Pancreas (tissue), 10 donors: ENCODE results near the gene ZNF621. TPM values are rescaled to one million over a fixed set of nuclear protein-coding genes. Genes with fewer than 3 reads are reported as not detected.

Experiments
- ATAC-seq, 4 donors: fragments of 200-7000 bp; cut with Tn5 transposase; one replicate each; pipeline versions ENCODE4 v1.8.0 to v1.9.1; 2020; ENCODE audit warnings: mild to moderate bottlenecking in 4 of 4, moderate library complexity in 4 of 4
- DNase-seq, 6 donors: peaks; one replicate each; pipeline ENCODE4 v3.0.0-alpha.2; 2020
- FAIRE-seq: peaks from 2 replicates; lab custom pipeline; 2012; peaks lifted over from hg19 to GRCh38; lab: Jason Lieb, UNC
- H3K27ac ChIP-seq, 4 donors: fragments of 200-600 bp; sonication (generic); 1 replicate in 3 of 4; 2 replicates in 1 of 4; pipeline versions ENCODE4 v1.5.0 to v1.8.0; 2020
- H3K27me3 ChIP-seq, 4 donors: fragments of 200-600 bp; one replicate each; pipeline ENCODE4 v1.8.0; 2021
- H3K36me3 ChIP-seq, 3 donors: fragments of 200-600 bp; sonication (generic) in 1 of 3; one replicate each; pipeline versions ENCODE4 v1.5.0 to v1.8.0; 2020 to 2021
- H3K4me1 ChIP-seq, 3 donors: fragments of 200-600 bp; one replicate each; pipeline ENCODE4 v1.8.0; 2021
- H3K4me3 ChIP-seq, 4 donors: fragments of 200-600 bp; sonication (generic) in 2 of 4; one replicate each; pipeline versions ENCODE4 v1.5.0 to v1.8.0; 2020 to 2021
- H3K9me3 ChIP-seq, 4 donors: fragments of 200-600 bp; one replicate each; pipeline ENCODE4 v1.8.0; 2021
- WGBS, 2 donors: extraction: QIAGEN DNeasy Blood & Tissue Kit; methylation state at CpG; one replicate each; pipeline ENCODE4 v1.1.7; 2013; 5-methylcytosine and 5-hydroxymethylcytosine counted together
- intact Hi-C, 3 donors: fragments of 100-400 bp; cut with DNase I; formaldehyde crosslinking; loops; one replicate each; pipeline versions ENCODE4 v1.11.1 to v1.14.2; 2022
- polyA plus RNA-seq, 2 donors: library from polyadenylated mRNA; stranded (reverse); fragments of 200-250 nt; gene quantifications; one replicate each; pipeline ENCODE4 v1.2.3, GENCODE V29; 2013
- total RNA-seq, 6 donors: library from RNA; stranded (reverse); fragmentation: NEBNext Ultra II Directional in 4 of 6; extraction: Animal tissue kit (Norgen Biotek cat#: 25700) in 4 of 6; gene quantifications; one replicate each; pipeline versions ENCODE4 v1.2.1 to v1.2.4, GENCODE V29; 2021 to 2023
- TF ChIP-seq, protein P1 (sequence below), 4 donors: fragments of 200-600 bp; sonication (generic) in 3 of 4; IDR thresholded peaks; one replicate each; pipeline versions ENCODE4 v1.5.0 to v1.8.0; 2021; ENCODE audit warnings: antibody characterized with exemption in 4 of 4
- donor health status: healthy with polysubstance abuse.
- donor health status: DM: no; HTN: no; CAD: no; lungs with moderate emphysema.
- donor health status: DM: no; HTN: no; CAD: no.
- donor health status: control.
- donor health status: control.
- donor health status: Bipolar disorder and iron deficiency.
- donor health status: DM: yes; HTN: yes; CAD: no.
- donor health status: DM: no; HTN: no; CAD: no.
- donor health status: DM: no; HTN: no; CAD: no.
- donor health status: DM: yes; HTN: yes; CAD: no.

ZNF621 gene
- total and polyA plus RNA-seq, 8 donors, result 5.4 to 14.2 (median 9.1) TPM

DNA sequence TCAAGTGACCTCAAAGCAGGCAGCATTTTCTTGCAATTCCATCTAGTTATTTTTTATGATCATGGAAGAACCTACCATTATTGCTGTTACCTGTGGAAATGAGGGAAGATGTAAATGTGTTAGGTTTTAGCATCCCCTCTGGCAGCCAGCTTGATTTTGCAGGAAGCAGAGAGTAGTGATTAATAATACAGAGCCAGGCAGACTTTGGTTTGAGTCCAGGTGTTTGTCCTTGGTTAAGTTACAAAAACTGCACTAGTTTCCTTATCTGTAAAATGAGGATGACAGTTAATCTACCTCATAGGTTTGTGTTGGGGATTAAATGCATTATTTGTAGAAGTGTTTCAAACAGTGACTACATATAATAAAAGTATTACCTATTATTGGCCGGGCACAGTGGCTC, 6.7 kb upstream of the ZNF621 start:
- Histone ChIP-seq H3K9me3 (no peaks in the 10 kb centered on the region), H3K36me3 (peaks cover 0 to 21% (median 4%) of the 10 kb centered on the region in 3 donors), H3K4me3 (no peak overlapping the region), H3K27ac (no peak overlapping the region), H3K27me3 (no peaks in the 10 kb centered on the region), H3K4me1 (no peaks in the 10 kb centered on the region)
- peak in 3 of 4 donors; percentile 45 to 69 (median 61) for ATAC-seq
- no peak for DNase-seq
- FAIRE-seq, result no peak
- intact Hi-C loops, result no loop called here
- WGBS, 2 donors, result 64 to 71% methylated on average over 1 of the region's 1 CpG
- TF ChIP-seq, protein P1, sequence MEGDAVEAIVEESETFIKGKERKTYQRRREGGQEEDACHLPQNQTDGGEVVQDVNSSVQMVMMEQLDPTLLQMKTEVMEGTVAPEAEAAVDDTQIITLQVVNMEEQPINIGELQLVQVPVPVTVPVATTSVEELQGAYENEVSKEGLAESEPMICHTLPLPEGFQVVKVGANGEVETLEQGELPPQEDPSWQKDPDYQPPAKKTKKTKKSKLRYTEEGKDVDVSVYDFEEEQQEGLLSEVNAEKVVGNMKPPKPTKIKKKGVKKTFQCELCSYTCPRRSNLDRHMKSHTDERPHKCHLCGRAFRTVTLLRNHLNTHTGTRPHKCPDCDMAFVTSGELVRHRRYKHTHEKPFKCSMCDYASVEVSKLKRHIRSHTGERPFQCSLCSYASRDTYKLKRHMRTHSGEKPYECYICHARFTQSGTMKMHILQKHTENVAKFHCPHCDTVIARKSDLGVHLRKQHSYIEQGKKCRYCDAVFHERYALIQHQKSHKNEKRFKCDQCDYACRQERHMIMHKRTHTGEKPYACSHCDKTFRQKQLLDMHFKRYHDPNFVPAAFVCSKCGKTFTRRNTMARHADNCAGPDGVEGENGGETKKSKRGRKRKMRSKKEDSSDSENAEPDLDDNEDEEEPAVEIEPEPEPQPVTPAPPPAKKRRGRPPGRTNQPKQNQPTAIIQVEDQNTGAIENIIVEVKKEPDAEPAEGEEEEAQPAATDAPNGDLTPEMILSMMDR (IDR thresholded peaks at IDR 0.05), result no peak

DNA sequence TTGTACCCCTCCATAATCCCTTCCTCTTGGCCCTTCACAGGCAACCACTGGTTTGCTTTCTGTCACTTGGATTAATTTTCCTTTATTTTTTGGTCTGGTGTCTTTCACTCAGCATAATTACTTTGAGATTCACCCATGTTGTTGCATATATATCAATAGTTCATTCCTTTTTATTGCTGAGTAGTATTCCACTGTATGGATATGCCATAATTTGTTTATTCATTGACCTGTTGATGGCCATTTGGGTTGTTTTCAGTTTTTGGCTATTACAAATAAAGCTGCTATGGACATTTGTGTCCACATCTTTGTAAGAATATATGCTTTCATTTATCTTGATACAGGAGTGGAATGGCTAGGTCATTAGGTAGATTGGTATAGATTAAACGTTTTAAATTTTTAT, 5.9 kb upstream of the ZNF621 start:
- Histone ChIP-seq H3K4me1 (no peaks in the 10 kb centered on the region), H3K4me3 (no peak overlapping the region), H3K27ac (no peak overlapping the region), H3K36me3 (peaks cover 0 to 20% (median 4%) of the 10 kb centered on the region in 3 donors), H3K9me3 (no peaks in the 10 kb centered on the region), H3K27me3 (no peaks in the 10 kb centered on the region)
- 78 to 84% methylated on average over 1 of the region's 1 CpG for WGBS, 2 donors
- ATAC-seq, result no peak
- no peak for FAIRE-seq
- DNase-seq, result no peak
- TF ChIP-seq, protein P1 (IDR thresholded peaks at IDR 0.05), result no peak
- intact Hi-C loops, result no loop called here

DNA sequence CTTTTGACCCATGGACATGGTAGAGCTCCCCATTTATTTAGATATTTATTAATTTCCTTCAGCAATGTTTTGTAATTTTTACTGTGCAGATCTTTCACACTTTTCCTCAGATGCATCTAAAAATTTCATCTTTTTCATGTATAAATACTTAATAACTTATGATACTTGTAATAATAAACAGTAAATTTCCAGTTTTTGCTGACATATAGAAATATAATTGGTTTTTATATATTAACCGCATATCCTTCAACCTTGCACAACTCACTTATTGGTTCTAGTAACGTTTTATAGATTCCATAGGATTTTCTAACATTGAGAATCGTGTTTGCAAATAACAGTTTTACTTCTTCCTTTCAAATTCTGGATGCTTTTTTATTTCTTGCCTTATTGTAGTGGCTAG, 3.5 kb upstream of the ZNF621 start:
- DNase-seq (no peak), FAIRE-seq (no peak), ATAC-seq (no peak)
- no peak overlapping the region for H3K4me3 ChIP-seq
- intact Hi-C loops, result no loop called here
- whole genome bisulfite sequencing, 2 donors, result 72 to 93% methylated on average over 3 of the region's 3 CpGs
- H3K36me3 ChIP-seq, result peaks cover 0 to 5% (median 1%) of the 10 kb centered on the region in 3 donors
- no peaks in the 10 kb centered on the region for H3K9me3 ChIP-seq
- TF ChIP-seq, protein P1 (IDR thresholded peaks at IDR 0.05), result no peak
- H3K27me3 ChIP-seq, result no peaks in the 10 kb centered on the region
- no peak overlapping the region for H3K27ac ChIP-seq
- peaks cover 0 to 6% (median 5%) of the 10 kb centered on the region in 3 donors for H3K4me1 ChIP-seq

DNA sequence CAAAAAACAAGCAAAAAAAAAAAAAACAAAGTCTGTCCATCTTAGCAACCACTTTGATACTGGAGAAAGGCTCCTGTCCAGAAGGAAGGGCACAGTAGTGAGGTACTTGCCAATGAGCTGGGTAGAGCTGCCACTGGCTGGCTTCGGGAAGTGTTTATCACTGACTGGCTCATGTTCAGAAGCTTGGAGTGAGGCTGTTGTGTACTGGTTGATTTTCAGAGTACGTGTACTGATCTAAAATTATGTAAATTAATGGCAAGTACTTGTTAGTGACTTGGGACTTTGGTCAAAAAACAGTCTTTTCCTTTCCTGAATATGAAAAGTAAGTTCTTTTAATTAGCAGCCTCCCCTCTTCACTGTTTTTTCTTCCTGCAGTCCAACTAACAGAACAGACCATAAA, 979 bp upstream of the ZNF621 start:
- Histone ChIP-seq H3K36me3 (peaks cover 0 to 4% (median 4%) of the 10 kb centered on the region in 3 donors), H3K9me3 (no peaks in the 10 kb centered on the region), H3K4me1 (peaks cover 0 to 6% (median 5%) of the 10 kb centered on the region in 3 donors), H3K27me3 (no peaks in the 10 kb centered on the region), H3K4me3 (peak overlapping the region in 3 of 4 donors; percentile 77 to 87 (median 84)), H3K27ac (peak overlapping the region; percentile 60 to 85 (median 81))
- intact Hi-C loops, result no loop called here
- FAIRE-seq, result no peak
- DNase-seq, result no peak
- TF ChIP-seq, protein P1 (IDR thresholded peaks at IDR 0.05), result no peak
- ATAC-seq, result peak; percentile 28 to 45 (median 38)
- 11 to 27% methylated on average over 2 of the region's 2 CpGs for WGBS, 2 donors

DNA sequence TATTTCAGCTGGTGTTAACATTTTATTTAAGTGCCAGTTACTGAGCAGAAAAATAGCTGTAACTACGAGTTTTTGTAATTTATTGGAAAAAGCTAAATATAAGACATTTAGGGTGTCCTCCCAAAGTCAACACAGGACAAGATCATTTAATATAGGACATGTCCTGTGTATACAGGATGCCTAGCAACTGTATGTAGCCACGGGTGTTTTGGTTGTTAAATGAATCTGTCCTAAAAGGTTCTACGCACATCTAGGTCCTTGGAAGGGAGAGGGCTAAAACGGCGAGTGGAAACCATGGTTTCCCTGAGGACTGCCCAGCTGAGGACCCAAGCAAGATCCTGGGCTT, 565 bp upstream of the ZNF621 start:
- DNase-seq (no peak), ATAC-seq (no peak), FAIRE-seq (no peak)
- intact Hi-C loops, result no loop called here
- peaks cover 0 to 6% (median 5%) of the 10 kb centered on the region in 3 donors for H3K4me1 ChIP-seq
- H3K4me3 ChIP-seq, result peak overlapping the region; percentile 77 to 93 (median 86)
- no peaks in the 10 kb centered on the region for H3K9me3 ChIP-seq
- H3K36me3 ChIP-seq, result peaks cover 0 to 4% (median 4%) of the 10 kb centered on the region in 3 donors
- TF ChIP-seq, protein P1 (IDR thresholded peaks at IDR 0.05), result no peak
- H3K27ac ChIP-seq, result peak overlapping the region; percentile 60 to 85 (median 81)
- WGBS, 2 donors, result 8 to 11% methylated on average over 5 of the region's 5 CpGs
- H3K27me3 ChIP-seq, result no peaks in the 10 kb centered on the region
